ES-I3 (cell line): Measurements from ENCODE around the gene BMPR1A.
"Not testable (repeated sequence)": the region's sequence is repeated elsewhere in the genome, so short reads cannot be mapped to it uniquely, and the experiment has no call there.

ENCODE experiments used
- H3K36me3 ChIP-seq: 2 replicates; pipeline ENCODE4 v1.6.1; 2013; ENCODE audit warnings: mild to moderate bottlenecking, low read length, control low read depth, moderate library complexity; ENCODE audit not compliant: insufficient read depth
- H3K4me1 ChIP-seq: 2 replicates; pipeline ENCODE4 v1.6.1; 2013; ENCODE audit warnings: mild to moderate bottlenecking, control low read depth, low read length; ENCODE audit not compliant: insufficient read depth
- H3K9ac ChIP-seq: 2 replicates; pipeline ENCODE4 v1.6.1; 2013; ENCODE audit warnings: low read depth, mild to moderate bottlenecking, low read length, moderate library complexity
- H3K9me3 ChIP-seq: 2 replicates; pipeline ENCODE4 v1.6.1; 2013; ENCODE audit warnings: mild to moderate bottlenecking, low read length, moderate library complexity; ENCODE audit not compliant: control insufficient read depth, insufficient read depth

The BMPR1A gene

DNA sequence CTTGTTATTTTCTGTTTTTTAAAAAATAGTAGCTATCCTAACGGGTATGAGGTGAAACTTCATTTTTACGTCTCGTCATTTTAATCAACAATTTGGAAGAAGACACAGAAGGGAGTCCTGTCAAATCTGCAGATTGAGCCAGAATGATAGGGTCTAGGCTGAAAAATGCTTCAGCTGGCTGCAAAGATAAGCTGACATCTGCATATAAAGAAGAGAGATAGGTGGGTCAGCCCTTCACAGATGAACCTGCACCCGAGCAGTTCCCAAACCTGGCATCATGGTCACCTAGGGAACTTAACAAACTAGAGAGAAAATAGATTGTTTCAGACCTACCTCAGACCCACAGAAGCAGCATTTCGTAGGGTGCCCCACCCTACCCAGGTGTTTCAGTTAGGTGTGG lies 35.2 kb upstream of the BMPR1A start:
- H3K9ac ChIP-seq = no peak overlapping the region
- no peaks in the 10 kb centered on the region for H3K36me3 ChIP-seq
- no peaks in the 10 kb centered on the region for H3K9me3 ChIP-seq
- H3K4me1 ChIP-seq = no peaks in the 10 kb centered on the region

DNA sequence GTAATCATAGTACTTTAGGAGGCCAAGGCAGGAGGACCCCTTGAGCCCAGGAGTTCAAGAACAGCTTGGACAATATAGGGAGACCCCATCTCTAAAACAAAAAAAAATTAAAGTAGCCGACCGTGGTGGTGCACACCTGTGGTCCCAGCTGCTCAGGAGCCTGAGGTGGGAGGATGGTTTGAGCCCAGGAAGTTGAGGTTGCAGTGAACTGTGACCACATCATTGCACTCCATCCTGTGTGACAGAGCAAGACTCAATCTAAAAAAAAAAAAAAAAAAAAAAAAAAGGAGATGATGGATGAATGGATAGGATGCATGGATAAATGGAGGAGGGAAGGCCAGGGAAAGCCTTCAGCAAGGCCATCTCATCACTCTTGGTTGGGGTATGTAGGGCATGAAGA lies 33.4 kb upstream of the BMPR1A start:
- Histone ChIP-seq H3K9me3 (no peaks in the 10 kb centered on the region), H3K9ac (no peak overlapping the region), H3K4me1 (no peaks in the 10 kb centered on the region), H3K36me3 (no peaks in the 10 kb centered on the region)

DNA sequence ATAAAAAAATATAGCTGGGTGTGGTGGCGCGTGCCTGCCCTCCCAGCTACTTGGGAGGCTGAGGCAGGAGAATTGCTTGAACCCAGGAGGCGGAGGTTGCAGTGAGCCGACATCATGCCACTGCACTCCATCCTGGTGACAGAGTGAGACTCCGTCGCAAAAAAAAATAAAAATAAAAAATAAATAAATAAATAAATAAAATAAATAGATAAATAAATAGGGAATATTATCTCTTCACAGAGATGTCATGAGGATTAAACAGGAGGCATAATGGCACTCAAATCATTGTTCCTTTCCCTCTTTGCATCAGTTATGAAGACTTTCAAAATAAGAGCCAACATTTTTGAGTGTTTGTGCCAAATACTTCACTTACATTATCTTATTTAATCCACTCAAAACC lies 32.0 kb upstream of the BMPR1A start:
- Histone ChIP-seq H3K4me1 (no peaks in the 10 kb centered on the region), H3K9ac (no peak overlapping the region), H3K9me3 (no peaks in the 10 kb centered on the region), H3K36me3 (no peaks in the 10 kb centered on the region)

DNA sequence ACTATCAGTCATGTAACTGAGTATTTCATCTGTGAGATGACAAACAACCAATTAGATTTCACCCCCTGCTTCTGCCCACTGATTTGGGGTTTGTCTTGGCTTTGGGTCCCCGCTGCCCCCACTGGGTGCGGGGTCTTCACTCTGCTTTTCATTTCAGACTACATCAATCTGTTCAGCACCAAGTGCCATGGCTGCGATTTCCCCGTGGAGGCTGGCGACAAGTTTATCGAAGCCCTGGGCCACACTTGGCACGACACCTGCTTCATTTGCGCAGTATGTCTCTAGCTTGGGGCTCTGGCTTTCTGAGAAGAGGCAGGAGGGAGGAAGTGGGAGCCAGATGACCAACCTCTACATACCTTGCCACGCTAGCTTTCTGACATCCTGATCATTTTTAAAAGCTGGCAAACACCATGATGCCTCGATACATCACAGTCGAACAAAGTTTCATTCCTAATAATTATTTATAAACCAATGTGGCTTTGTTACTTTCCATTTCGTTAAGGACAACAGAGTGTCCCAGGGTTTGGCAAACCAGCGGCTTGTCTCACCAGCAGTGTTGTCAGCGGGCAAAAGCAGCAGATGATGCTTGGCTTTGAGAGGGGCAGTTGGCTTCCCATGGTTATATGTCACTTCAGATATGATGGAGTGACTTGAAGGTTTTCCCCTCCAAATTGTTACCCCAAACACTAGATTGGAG lies 30.3 kb upstream of the BMPR1A start:
- H3K9ac ChIP-seq = no peak overlapping the region
- H3K36me3 ChIP-seq = no peaks in the 10 kb centered on the region
- H3K4me1 ChIP-seq = no peaks in the 10 kb centered on the region
- H3K9me3 ChIP-seq = no peaks in the 10 kb centered on the region

DNA sequence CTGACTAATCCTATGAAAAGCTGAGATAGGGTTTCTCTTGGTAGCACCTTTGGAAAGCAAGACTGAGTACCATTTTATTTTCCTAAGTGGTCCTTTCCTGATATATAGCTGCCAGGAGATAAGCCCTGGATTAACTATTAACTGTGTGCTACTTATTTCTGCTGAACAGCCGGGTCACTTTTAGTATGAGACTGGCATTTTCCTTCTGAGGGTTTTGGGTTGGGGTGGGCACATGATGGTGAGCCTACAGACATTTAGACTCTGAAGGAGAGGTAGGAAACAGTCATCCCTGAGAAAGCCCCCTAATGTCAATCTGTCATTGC lies 29.8 kb upstream of the BMPR1A start:
- Histone ChIP-seq H3K4me1 (no peaks in the 10 kb centered on the region), H3K9me3 (no peaks in the 10 kb centered on the region), H3K9ac (no peak overlapping the region), H3K36me3 (no peaks in the 10 kb centered on the region)

DNA sequence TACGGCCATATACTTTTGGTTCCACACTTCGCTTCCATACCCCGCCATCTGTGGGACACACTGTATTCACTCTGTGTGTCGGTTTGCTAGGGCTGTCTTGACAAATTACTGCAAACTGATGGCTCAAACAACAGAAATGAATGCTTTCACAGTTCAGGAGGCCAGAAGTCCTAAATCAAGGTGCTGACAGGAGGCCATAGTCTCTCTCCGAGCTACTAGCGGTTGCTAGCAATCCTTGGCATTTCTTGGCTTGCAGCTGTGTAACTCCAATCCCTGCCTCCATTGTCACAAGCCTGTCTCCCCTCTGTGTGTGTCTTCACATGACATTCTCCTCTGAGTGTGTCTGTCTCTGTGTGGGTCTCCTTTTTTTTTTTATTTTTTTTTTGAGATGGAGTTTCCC lies 28.9 kb upstream of the BMPR1A start:
- no peaks in the 10 kb centered on the region for H3K4me1 ChIP-seq
- H3K9me3 ChIP-seq = no peaks in the 10 kb centered on the region
- H3K36me3 ChIP-seq = no peaks in the 10 kb centered on the region
- no peak overlapping the region for H3K9ac ChIP-seq

DNA sequence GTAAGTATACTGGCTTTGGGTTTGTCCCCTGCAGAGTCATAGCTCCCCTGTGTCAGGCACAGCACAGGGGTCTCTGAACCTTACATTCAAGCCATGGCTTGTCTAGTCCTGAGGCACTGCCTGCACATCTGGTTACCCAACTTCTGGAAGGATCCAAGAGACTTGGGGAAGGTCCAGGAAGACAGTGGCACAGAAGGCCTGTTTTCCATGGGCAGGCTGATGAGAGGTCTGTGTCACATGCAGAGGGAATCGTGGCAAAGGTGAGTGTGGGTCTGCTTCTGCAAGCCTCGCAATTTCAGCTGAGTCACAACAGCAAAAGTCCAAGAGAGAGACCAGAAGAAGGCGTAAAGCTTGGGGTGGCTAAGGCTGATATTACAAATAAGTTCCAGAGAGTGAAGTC lies 28.4 kb upstream of the BMPR1A start:
- no peaks in the 10 kb centered on the region for H3K36me3 ChIP-seq
- H3K9ac ChIP-seq = no peak overlapping the region
- H3K9me3 ChIP-seq = no peaks in the 10 kb centered on the region
- peaks cover 4% of the 10 kb centered on the region for H3K4me1 ChIP-seq

DNA sequence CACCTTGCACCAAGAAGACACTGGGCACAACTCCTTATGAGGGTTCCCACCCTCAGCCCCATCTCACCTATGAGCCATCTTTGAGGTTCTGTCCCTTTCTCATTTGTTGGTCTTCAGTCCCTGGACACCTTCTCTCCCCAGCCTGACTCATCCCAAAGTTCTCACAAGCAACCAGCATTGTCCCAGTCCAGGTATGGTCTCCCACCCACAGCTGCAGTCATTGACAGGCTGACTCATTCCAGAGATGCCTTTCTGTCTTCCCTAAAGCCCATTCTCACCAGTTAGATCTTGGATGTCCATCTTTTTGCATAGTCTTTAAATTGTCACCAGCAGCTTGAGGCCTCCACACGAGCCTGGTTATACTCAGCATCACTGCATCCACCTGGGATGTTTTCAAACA lies 26.7 kb upstream of the BMPR1A start:
- Histone ChIP-seq H3K9ac (no peak overlapping the region), H3K4me1 (peaks cover 9% of the 10 kb centered on the region), H3K9me3 (no peaks in the 10 kb centered on the region), H3K36me3 (no peaks in the 10 kb centered on the region)

DNA sequence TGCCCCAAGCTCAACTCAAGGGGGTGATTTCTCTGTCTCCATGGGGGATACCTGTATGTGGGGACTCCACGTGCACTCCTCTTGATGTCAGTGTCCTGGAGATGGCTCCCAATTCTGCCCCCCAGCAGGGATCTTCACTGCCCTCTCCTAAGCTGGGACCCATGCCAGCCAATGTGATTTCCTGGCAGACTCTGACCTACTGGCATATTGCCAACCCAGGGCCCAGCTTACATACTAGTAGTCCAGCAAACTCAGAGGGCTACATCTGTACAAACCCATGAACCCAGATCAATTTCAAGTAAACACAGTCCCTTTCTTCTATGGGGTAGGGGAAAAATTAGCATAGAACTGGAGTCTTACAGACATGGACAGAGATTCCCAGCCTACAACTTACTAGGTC lies 26.2 kb upstream of the BMPR1A start:
- H3K4me1 ChIP-seq = peaks cover 10% of the 10 kb centered on the region
- H3K9ac ChIP-seq = no peak overlapping the region
- H3K36me3 ChIP-seq = no peaks in the 10 kb centered on the region
- no peaks in the 10 kb centered on the region for H3K9me3 ChIP-seq

DNA sequence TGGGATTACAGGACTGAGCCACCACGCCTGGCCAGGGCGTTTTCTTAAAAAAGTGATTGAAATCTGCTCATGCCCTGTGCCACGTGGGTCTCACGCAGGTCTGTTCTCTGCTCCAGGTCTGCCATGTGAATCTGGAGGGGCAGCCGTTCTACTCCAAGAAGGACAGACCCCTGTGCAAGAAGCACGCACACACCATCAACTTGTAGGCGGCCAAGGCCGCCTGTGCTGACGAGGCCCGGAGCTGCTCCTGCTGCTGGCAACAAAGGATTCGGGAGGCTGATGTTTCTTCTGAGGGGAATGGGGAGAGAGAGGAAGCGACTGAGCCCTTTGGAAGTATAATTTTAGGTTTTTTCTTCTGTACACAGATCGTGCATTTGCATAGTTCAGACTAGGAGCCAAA lies 23.6 kb upstream of the BMPR1A start:
- H3K36me3 ChIP-seq = no peaks in the 10 kb centered on the region

DNA sequence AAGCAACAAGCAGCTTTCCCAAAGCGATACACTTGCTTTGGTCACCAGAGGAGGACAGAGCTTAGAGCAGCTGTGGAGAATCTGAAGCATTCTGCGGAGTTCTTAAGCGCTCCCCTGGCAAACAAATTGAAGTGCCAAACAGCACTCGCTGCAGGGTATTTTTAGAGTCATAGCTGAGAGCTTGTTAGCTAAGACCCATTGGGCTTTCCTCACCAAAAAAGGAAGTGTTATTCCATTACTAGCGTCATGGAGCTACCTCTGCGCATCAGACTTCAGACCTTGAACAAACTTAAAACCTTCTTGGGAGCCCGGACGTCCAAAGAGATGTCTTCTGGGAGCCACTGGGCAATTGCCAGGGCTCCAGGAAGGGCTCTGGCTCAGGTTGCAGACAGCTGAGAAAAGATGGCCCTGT lies 23.2 kb upstream of the BMPR1A start:
- H3K9me3 ChIP-seq = no peaks in the 10 kb centered on the region
- no peaks in the 10 kb centered on the region for H3K36me3 ChIP-seq

More for the DNA sequence above, 23.6 kb upstream of the BMPR1A start:
- Histone ChIP-seq H3K9ac (no peak overlapping the region), H3K9me3 (no peaks in the 10 kb centered on the region), H3K4me1 (peaks cover 10% of the 10 kb centered on the region)

DNA sequence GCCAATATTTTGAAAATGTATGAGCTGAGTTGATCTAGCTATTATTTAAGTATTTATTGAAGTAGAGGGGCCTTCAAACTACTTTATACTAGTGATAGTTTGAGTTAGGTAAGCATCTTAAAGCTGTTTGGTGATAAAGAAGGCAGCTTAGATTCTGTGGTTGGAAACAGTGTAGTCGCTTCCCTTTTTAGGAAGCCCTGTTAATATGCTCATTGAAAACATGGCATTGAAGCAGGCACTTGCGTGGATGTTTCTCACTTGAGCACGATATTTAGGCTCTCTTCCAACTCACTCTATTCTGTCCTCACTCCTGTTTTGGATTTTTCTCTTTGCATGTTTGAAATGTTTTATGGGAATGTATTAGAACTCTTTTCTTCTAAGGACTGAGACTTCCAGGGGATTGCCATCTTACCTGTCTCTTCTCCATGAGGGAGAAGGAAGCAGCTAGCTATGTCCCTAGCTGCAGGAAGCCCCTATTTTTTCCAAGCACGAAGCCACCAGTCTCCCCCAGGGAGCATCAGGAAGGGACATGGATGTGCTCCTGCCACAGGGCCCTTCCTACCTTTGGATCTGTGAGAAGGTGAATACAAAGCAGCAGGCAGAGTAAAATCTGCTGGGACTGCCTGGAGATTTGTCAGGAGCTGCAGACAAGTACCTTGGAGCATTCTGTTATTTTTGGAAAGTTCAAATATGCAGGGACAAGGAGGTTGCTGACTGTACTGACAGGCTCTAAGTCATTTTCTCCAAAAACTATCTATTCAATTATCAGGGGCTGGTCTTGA lies 22.0 kb upstream of the BMPR1A start:
- Histone ChIP-seq H3K4me1 (peaks cover 10% of the 10 kb centered on the region), H3K36me3 (no peaks in the 10 kb centered on the region), H3K9me3 (no peaks in the 10 kb centered on the region), H3K9ac (no peak overlapping the region)

More for the DNA sequence above, 23.2 kb upstream of the BMPR1A start:
- no peak overlapping the region for H3K9ac ChIP-seq
- H3K4me1 ChIP-seq = peaks cover 10% of the 10 kb centered on the region

DNA sequence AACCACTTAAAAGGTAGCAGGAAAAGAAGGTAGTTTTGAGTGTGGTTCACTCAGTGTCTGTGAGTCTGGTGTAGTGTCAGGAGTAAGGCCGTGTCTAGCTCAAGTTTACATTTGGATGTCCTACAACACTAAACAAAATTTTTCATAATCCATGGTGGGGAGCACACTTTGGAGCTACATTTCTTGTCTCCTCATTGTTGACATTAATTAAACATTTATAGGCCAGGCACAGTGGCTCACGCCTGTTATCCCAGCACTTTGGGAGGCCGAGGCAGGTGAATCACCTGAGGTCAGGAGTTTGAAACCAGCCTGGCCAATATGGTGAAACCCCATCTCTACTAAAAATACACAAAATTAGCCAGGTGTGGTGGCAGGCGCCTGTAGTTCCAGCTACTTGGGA lies 21.1 kb upstream of the BMPR1A start:
- not testable (repeated sequence) for H3K36me3 ChIP-seq, H3K9me3 ChIP-seq, H3K9ac ChIP-seq, H3K4me1 ChIP-seq

DNA sequence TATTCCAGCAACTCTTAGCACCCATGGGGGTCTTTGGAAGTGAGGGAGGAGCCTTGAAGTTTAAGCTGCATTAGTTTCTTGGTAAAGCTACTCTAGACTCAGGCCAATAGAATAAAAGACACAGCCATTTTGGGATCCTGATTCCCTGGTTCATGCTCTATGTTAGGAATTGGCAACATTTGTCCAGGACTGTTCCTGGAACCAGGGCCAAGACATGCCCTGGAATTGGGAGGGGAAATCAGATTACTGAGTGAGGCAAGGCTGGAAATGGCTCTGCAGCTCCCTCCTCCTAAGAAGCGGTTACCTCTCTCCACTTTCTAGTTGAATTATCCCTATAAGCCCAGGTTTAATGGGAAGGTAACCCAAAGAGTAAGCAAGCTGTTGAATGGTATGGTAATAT lies 14.2 kb upstream of the BMPR1A start:
- Histone ChIP-seq H3K9me3 (no peaks in the 10 kb centered on the region), H3K9ac (no peak overlapping the region), H3K4me1 (peaks cover 9% of the 10 kb centered on the region; the same call in 1 of the 2 replicates), H3K36me3 (no peaks in the 10 kb centered on the region)

DNA sequence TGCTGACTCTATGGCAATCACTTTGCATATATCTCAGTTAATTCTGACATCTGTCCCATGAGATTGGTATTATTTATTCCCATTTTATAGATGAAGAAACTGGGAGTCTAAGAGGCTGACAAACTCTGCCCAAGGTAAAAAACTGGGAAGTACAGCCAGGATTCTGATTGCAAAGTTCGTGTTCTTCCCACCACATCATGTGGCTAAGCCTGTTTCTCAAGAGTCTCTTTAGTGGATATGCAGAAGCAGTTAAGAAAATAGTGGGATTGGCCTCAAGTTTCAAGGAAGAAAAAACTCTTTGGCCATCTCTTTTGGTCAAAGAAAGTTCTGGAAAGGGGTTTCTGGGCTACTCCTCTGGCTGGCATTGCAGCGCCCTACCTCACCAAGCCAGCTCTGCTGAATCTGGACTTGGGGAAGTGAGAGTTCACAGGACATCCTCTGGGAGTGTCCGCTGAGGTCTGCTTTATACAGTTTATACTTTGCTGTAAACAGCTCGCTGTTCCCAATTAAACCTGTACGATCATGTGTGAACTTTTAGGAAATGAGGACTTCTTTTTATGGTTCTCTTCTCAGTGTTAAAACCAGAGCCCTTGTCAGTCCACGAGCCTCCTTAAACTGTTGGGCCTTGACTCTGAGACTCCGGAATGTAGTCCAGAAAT lies 12.2 kb upstream of the BMPR1A start:
- Histone ChIP-seq H3K36me3 (no peaks in the 10 kb centered on the region), H3K9ac (no peak overlapping the region), H3K4me1 (peaks cover 9% of the 10 kb centered on the region; the same call in 1 of the 2 replicates), H3K9me3 (no peaks in the 10 kb centered on the region)
